HUES48 (cell line): ENCODE results near the gene TDRD10.

Experiments used
- H3K27ac ChIP-seq: one replicate; pipeline ENCODE4 v1.7.0; 2013; ENCODE audit warnings: low read depth, low read length, inconsistent platforms
- H3K27me3 ChIP-seq: 2 replicates; pipeline ENCODE4 v1.6.1; 2013; ENCODE audit warnings: mild to moderate bottlenecking, low read length; ENCODE audit not compliant: control insufficient read depth, insufficient read depth
- H3K36me3 ChIP-seq: 2 replicates; pipeline ENCODE4 v1.6.1; 2013; ENCODE audit warnings: low read length; ENCODE audit not compliant: control insufficient read depth, insufficient read depth
- H3K4me1 ChIP-seq: 2 replicates; pipeline ENCODE4 v1.6.1; 2013; ENCODE audit warnings: mild to moderate bottlenecking, low read length; ENCODE audit not compliant: control insufficient read depth, insufficient read depth
- H3K4me3 ChIP-seq: 2 replicates; pipeline ENCODE4 v1.5.1; 2013; ENCODE audit warnings: mild to moderate bottlenecking, low read depth, low read length
- H3K9ac ChIP-seq: 2 replicates; pipeline ENCODE4 v1.6.1; 2013; ENCODE audit warnings: mild to moderate bottlenecking, low read depth, low read length, moderate library complexity
- H3K9me3 ChIP-seq: 2 replicates; pipeline ENCODE4 v1.6.1; 2013; ENCODE audit warnings: low read length; ENCODE audit not compliant: control insufficient read depth, insufficient read depth

The TDRD10 gene

DNA sequence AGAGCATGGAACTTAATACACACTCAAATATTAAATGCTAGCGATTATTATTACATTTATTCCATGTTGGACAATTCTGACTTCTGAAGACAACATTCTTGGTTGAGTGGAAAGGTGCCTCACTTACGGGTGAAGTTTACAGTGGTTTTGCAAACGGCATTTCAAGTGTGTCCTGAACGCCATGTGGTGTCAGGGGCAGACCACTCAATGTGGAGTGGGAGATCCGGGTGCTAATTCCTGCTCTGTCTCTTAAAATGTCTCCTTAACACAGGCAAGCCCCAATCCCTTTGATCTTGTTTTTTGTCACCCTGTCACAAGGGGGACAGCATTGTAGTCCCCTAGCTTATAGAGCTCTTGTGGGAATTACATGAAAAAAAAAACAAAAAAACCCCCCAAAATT is 5.6 kb upstream of the TDRD10 start:
- Histone ChIP-seq H3K27ac (no peak overlapping the region), H3K9ac (no peak overlapping the region), H3K27me3 (peaks cover 27% of the 10 kb centered on the region), H3K36me3 (no peaks in the 10 kb centered on the region), H3K9me3 (no peaks in the 10 kb centered on the region), H3K4me3 (no peak overlapping the region), H3K4me1 (no peaks in the 10 kb centered on the region)

DNA sequence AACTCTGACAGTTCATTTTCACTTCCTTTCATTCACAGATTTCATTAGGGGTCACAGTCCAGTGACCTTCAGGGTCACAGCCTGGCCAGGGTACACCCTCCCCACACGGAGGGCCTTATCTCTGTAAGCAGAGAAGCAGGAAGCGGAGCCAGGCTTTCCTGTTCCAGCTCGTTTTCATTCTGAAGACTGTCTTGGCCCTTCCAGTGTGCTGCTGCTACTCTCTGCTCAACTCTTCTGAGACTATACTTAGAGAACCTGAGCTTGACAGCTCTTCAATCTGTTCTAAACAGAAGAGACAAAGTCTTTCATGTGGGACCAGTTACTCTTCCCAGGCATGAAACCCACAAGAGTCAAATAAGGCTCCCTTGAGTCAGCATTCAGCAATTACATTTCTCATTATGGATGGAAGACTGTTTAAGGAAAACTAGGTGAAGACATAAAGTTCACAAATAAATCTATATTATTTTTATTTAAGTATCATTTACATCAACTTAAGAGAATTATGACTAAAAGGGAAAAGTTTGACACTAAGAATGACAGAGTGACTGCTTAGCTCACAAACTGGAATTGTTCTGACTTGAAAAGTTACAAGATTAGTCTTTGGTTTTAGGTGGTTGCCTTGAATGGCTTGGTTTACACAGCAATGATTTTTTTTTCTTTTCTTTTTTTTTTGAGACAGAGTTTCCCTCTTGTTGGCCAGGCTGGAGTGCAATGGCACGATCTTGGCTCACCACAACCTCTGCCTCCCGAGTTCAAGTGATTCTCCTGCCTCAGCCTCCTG is 4.8 kb upstream of the TDRD10 start:
- H3K4me1 ChIP-seq, result no peaks in the 10 kb centered on the region
- H3K9me3 ChIP-seq, result no peaks in the 10 kb centered on the region
- H3K27me3 ChIP-seq, result peaks cover 35% of the 10 kb centered on the region
- H3K9ac ChIP-seq, result no peak overlapping the region
- no peaks in the 10 kb centered on the region for H3K36me3 ChIP-seq
- H3K27ac ChIP-seq, result no peak overlapping the region
- H3K4me3 ChIP-seq, result no peak overlapping the region

DNA sequence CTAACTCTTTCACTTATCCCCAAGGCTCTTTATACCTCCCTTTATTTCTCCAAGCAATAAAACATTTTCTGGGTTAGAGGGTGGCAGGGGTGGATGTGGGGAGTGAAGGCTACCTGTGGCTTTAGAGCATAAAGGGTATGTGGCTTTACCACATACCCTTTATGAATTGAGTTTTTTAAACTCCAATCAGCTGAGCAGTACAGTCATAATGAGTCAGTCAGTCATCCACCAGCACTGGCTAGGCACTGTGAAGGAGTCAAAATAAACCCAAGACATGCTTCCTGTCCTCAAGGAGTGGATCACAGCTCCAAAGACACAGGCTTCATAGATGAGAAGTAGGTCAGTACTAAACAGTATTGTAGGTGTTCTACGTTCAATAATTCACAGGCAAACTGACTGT is 2.6 kb upstream of the TDRD10 start:
- Histone ChIP-seq H3K36me3 (no peaks in the 10 kb centered on the region), H3K9me3 (no peaks in the 10 kb centered on the region), H3K9ac (no peak overlapping the region), H3K27ac (no peak overlapping the region), H3K4me1 (no peaks in the 10 kb centered on the region), H3K27me3 (peaks cover 58% of the 10 kb centered on the region), H3K4me3 (no peak overlapping the region)

DNA sequence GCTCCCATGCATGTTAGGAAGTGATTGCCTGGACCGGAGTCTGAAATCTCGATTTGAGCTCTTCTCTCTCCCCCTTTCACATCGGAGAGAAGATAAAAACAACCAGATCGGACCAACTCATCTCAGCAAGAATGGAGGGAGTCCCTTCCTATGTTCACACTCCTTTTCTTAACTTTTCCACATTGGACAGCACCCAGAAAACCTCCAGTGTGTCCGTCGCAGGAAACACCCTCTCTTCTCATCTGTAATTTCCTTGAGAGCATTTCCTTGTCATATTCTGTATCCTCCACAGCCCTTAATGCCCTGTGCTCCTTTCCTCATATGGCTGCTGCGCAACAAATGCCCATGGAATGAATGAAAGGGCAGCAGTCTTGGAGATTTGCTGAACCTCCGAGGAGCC is 1.5 kb upstream of the TDRD10 start:
- H3K9ac ChIP-seq, result no peak overlapping the region
- peaks cover 68% of the 10 kb centered on the region for H3K27me3 ChIP-seq
- no peaks in the 10 kb centered on the region for H3K9me3 ChIP-seq
- H3K36me3 ChIP-seq, result no peaks in the 10 kb centered on the region
- H3K4me3 ChIP-seq, result no peak overlapping the region
- H3K4me1 ChIP-seq, result no peaks in the 10 kb centered on the region
- no peak overlapping the region for H3K27ac ChIP-seq

DNA sequence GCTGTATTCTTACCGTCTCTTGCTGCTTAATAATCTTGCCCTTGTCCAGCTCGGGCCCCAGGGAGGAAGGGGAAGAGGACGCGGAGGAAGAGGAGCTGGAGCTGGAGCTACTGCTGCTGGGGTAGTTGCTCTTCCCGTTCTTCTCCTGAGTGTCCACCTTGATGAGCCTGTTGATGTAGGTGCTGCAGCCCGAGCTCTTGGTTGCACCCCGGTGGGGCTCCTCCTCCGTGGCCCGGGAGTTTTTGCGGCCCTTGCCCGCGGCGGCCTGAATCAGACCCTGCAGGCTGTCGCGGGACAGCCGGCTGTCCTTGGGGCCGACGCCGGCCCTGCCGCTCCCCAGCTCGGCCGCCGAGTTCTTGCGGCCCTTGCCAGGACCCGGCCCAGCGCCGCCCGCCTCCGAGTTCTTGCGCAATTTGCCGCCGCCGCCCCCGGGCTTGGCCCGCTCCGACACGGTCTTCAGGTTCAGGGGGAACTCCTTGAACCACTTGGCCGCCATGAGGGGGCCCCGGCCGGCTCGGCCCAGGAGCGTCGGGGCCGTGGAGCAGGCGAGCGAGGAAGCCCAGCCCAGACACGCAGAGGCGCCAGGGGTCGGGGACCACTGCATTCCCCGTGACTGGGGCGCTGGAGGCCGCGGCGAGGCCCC is 475 bp upstream of the TDRD10 start:
- Histone ChIP-seq H3K27me3 (peaks cover 72% of the 10 kb centered on the region), H3K27ac (no peak overlapping the region), H3K9me3 (no peaks in the 10 kb centered on the region), H3K9ac (no peak overlapping the region), H3K4me3 (peak overlapping the region; percentile 50; the same call in 1 of the 2 replicates), H3K4me1 (no peaks in the 10 kb centered on the region), H3K36me3 (no peaks in the 10 kb centered on the region)

DNA sequence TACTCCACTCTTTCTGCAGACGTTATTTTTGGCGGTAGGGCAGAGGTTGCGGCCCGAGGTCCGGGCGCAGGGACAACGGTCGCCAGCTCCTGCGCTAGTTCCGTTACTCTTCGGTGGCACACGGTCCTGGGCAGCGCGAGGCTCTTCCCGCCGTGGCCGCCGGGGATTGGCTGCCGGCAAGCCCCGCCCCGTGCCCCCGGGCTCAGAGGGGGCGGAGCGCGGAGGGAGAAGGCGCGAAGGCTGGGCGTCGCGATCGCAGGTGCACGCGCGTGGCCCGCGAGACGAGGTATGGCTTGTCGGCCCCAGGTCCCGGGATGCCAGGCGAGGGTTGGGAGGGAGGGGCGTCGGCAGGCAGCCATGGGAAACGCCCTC is 711 bp downstream of the TDRD10 start:
- Histone ChIP-seq H3K27ac (no peak overlapping the region), H3K27me3 (peaks cover 76% of the 10 kb centered on the region), H3K9me3 (no peaks in the 10 kb centered on the region), H3K36me3 (no peaks in the 10 kb centered on the region), H3K4me1 (no peaks in the 10 kb centered on the region), H3K9ac (no peak overlapping the region), H3K4me3 (peak overlapping the region; percentile 50)

DNA sequence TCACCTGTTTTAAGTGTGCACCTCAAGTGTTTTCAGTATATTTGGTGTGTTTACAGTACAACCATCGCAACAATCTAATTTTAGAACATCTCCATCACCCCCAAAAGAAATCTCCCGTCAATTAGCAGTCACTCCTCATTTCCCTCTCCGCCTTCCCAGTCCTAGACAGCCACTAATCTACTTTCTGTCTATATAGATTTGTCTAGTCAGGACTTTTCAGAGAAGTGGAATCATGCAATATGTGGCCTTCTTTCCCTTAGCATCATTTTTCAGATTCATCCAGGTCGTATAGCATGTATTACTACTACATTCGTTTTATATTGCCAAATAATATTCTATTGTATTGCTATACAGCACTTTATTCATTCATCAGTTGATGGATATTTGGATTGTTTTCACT is 1.9 kb downstream of the TDRD10 start:
- H3K9ac ChIP-seq, result no peak overlapping the region

DNA sequence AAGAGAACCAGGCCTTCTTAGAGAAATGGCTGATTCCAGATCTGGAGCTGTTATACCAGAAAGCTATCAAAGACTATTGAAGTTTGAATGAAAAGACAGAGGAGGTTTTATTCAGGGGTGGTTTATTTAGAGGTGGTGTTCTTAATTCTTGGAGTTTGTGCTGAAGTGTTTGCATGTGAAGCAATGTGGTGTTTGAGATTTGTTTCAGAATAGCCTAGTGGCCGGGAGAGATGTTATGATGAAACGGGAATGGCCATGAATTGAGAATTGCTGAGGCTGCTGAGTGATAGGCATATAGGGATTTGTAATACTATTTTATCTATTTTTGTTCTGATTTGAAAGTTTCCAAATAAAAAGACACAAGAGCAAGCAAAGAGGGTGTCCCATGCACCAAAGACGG is 10.7 kb downstream of the TDRD10 start:
- Histone ChIP-seq H3K4me3 (no peak overlapping the region), H3K9ac (no peak overlapping the region), H3K4me1 (no peaks in the 10 kb centered on the region), H3K27ac (no peak overlapping the region), H3K36me3 (no peaks in the 10 kb centered on the region), H3K9me3 (no peaks in the 10 kb centered on the region), H3K27me3 (0 out of 2 replicates have a peak, but pooled peaks cover 3% of the 10 kb centered on the region)

More for the DNA sequence above, 1.9 kb downstream of the TDRD10 start:
- no peak overlapping the region for H3K27ac ChIP-seq
- no peak overlapping the region for H3K4me3 ChIP-seq
- peaks cover 77% of the 10 kb centered on the region for H3K27me3 ChIP-seq
- no peaks in the 10 kb centered on the region for H3K9me3 ChIP-seq
- no peaks in the 10 kb centered on the region for H3K4me1 ChIP-seq
- H3K36me3 ChIP-seq, result no peaks in the 10 kb centered on the region

DNA sequence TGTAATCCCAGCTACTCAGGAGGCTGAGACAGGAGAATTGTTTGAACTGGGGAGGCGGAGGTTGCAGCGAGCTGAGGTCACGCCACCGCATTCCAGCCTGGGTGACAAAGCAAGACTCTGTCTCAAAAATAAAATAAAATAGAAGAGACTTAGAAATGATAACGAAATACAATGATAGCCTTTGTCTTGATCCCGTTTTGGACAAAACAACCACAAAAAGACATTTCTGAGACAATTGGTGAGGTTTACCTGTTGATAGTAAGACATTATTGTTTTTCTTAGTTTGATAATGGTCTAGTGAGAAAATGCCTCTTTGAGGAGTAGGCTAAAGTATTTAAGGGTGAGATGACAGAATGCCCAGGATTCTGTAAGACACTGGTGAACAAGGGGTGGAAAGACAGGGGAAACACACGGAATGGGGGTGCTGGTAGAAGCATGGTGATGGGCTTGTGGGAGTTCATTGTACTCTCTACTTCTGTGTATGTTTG is 12.1 kb downstream of the TDRD10 start:
- H3K27me3 ChIP-seq, result no peaks in the 10 kb centered on the region
- no peaks in the 10 kb centered on the region for H3K9me3 ChIP-seq
- H3K27ac ChIP-seq, result no peak overlapping the region

DNA sequence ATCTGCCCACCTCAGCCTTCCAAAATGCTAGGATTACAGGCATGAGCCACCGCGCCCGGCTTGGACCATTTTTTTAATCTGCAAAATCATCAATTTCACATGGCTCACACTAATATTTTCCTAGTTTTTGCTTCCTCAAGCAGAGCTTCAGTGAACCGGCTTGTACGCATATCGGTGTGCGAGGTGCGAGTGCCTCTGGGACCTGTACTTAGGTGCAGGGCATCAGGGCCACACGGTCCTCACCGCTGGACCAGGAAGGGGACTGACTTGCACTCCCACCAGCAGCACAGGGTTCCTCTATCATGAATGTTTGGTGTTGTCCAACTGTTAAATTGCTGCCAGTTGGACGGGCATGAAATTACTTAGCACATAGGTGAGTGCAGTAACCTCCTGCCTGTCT is 15.6 kb downstream of the TDRD10 start:
- Histone ChIP-seq H3K9ac (no peak overlapping the region), H3K36me3 (no peaks in the 10 kb centered on the region), H3K27me3 (no peaks in the 10 kb centered on the region), H3K4me3 (no peak overlapping the region), H3K27ac (no peak overlapping the region), H3K4me1 (no peaks in the 10 kb centered on the region), H3K9me3 (no peaks in the 10 kb centered on the region)

More for the DNA sequence above, 12.1 kb downstream of the TDRD10 start:
- Histone ChIP-seq H3K4me3 (no peak overlapping the region), H3K36me3 (no peaks in the 10 kb centered on the region), H3K9ac (no peak overlapping the region), H3K4me1 (no peaks in the 10 kb centered on the region)

DNA sequence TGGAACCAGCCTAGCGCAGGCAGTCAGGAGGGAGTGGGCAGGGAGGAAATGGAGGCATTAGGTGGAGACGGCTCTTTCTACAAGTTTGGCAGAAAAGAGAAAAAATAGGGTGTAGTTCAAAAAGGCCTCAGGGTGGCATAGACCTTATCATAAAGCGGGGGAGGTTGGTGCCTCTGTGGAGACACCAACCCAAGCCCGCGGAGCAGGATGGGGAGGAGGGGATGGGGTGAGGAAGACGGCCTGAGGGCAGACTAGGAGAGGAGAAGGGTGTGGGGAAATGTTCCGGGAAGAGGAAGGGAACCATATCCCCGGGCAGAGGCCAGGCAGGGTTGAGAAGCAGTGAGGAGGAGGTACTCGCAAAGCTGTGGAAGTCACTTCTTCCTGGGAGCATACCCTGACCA is 17.6 kb downstream of the TDRD10 start:
- Histone ChIP-seq H3K27me3 (no peaks in the 10 kb centered on the region), H3K36me3 (no peaks in the 10 kb centered on the region), H3K9me3 (no peaks in the 10 kb centered on the region), H3K4me1 (no peaks in the 10 kb centered on the region), H3K9ac (no peak overlapping the region), H3K4me3 (no peak overlapping the region), H3K27ac (no peak overlapping the region)
